Small intestine (tissue), 7 donors: Measurements from ENCODE around the gene FBN1. TPM values are rescaled to one million over a fixed set of nuclear protein-coding genes. Genes with fewer than 3 reads are reported as not detected.

Experiments used
- DNase-seq, 2 donors: peaks; one replicate each; pipeline versions ENCODE4 v3.0.0 to v3.0.0-alpha.2; 2013
- FAIRE-seq: peaks from 2 replicates; lab custom pipeline; 2012; peaks lifted over from hg19 to GRCh38; lab: Jason Lieb, UNC
- H3K27ac ChIP-seq, 3 donors: one replicate each; pipeline ENCODE4 v1.5.1; 2013; ENCODE audit warnings: low read length in 2 of 3, mild to moderate bottlenecking in 2 of 3, control low read depth in 1 of 3, inconsistent platforms in 1 of 3, low read depth in 1 of 3, moderate library complexity in 1 of 3
- H3K27me3 ChIP-seq, 3 donors: one replicate each; pipeline ENCODE4 v1.6.1; 2013; ENCODE audit warnings: low read length in 3 of 3, inconsistent platforms in 1 of 3; ENCODE audit not compliant: control insufficient read depth in 3 of 3, insufficient read depth in 3 of 3
- H3K36me3 ChIP-seq, 3 donors: one replicate each; pipeline ENCODE4 v1.6.1; 2013; ENCODE audit warnings: low read length in 3 of 3, inconsistent platforms in 1 of 3, low read depth in 1 of 3, mild to moderate bottlenecking in 1 of 3, moderate library complexity in 1 of 3; ENCODE audit not compliant: control insufficient read depth in 3 of 3, insufficient read depth in 2 of 3
- H3K4me1 ChIP-seq, 3 donors: one replicate each; pipeline ENCODE4 v1.6.1; 2013; ENCODE audit warnings: low read length in 2 of 3, inconsistent platforms in 1 of 3, low read depth in 1 of 3, mild to moderate bottlenecking in 1 of 3, moderate library complexity in 1 of 3; ENCODE audit not compliant: control insufficient read depth in 3 of 3, insufficient read depth in 2 of 3
- H3K4me3 ChIP-seq, 3 donors: one replicate each; pipeline ENCODE4 v1.5.1; 2013; ENCODE audit warnings: low read length in 3 of 3, control low read depth in 1 of 3, inconsistent platforms in 1 of 3, low read depth in 1 of 3, mild to moderate bottlenecking in 1 of 3, moderate library complexity in 1 of 3
- H3K9me3 ChIP-seq, 2 donors: one replicate each; pipeline ENCODE4 v1.6.1; 2013; ENCODE audit warnings: low read depth in 1 of 2, low read length in 1 of 2; ENCODE audit not compliant: control insufficient read depth in 2 of 2, insufficient read depth in 1 of 2
- WGBS, 3 donors: extraction: QIAGEN DNeasy Blood & Tissue Kit; methylation state at CpG; one replicate each; pipeline ENCODE4 v1.1.7; 2013; 5-methylcytosine and 5-hydroxymethylcytosine counted together
- polyA plus RNA-seq, 4 donors: library from polyadenylated mRNA; stranded (reverse) in 3 of 4; unstranded in 1 of 4; fragments of 200-250 nt in 3 of 4; fragments of 120-200 nt in 1 of 4; gene quantifications; one replicate each; pipeline versions ENCODE4 v1.2.1 to v1.2.3, GENCODE V29; 2013
- donor health status: healthy with polysubstance abuse.
- donor health status: control.
- donor health status: control.
- donor health status: Bipolar disorder and iron deficiency.
- donor health status: healthy.

FBN1 gene
- polyA plus RNA-seq, 4 donors = 1.1 to 33.9 (median 11.3) TPM

DNA sequence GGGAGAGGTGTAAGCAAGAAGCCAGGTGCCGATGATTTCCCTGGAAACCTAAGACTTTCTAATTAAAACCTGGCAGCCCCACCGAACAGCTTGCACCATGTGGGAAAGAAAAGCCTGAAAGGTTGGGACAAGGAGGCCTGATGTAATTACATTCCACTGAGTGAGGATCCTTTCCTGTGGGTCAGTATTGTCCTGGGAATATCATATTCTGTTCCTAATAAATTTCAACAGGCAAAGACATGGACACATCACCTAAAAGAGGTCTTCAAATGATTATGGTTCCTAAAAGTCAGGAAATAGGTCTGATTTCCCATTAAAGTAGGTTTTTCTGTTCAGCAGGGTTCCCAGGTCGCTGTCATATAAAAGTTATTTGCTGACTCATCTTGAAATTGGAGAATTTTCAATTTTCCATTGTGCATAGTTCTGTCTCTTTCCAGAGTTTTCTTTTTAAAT is 255.8 kb downstream of the FBN1 start:
- 70 to 79% (median 72%) methylated on average over 3 of the region's 3 CpGs for WGBS, 3 donors
- FAIRE-seq = no peak

DNA sequence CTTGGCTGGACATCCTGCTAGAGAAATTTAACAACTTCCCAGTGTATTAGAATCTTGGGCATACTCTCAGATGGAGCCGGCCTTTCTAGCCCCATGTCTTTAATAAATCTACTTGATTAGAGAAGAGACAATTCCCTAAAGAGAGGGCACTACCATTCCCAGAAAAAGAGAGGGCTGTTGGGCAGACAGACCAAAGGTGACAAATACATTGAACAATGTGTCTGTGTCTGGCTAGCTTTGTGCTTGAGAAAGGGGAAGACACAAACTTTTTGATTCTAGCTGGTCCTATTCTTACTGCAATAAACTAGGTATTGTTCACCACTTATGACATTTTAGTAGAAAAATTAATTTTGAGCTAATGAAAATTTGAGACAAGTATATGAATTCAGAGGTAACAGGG is 256.6 kb downstream of the FBN1 start:
- Histone ChIP-seq H3K36me3 (no peaks in the 10 kb centered on the region), H3K4me3 (no peak overlapping the region), H3K9me3 (peaks cover 0 to 2% of the 10 kb centered on the region in 2 donors), H3K27ac (no peak overlapping the region), H3K4me1 (no peaks in the 10 kb centered on the region), H3K27me3 (no peaks in the 10 kb centered on the region)
- FAIRE-seq = no peak
- no peak for DNase-seq
- 80 to 90% (median 89%) methylated on average over 1 of the region's 1 CpG for WGBS, 3 donors

More for the DNA sequence above, 255.8 kb downstream of the FBN1 start:
- no peaks in the 10 kb centered on the region for H3K36me3 ChIP-seq
- H3K4me3 ChIP-seq = no peak overlapping the region
- DNase-seq = no peak
- peaks cover 0 to 2% of the 10 kb centered on the region in 2 donors for H3K9me3 ChIP-seq
- no peaks in the 10 kb centered on the region for H3K4me1 ChIP-seq
- H3K27ac ChIP-seq = peak overlapping the region in 1 of 3 donors; percentile 19
- H3K27me3 ChIP-seq = no peaks in the 10 kb centered on the region

DNA sequence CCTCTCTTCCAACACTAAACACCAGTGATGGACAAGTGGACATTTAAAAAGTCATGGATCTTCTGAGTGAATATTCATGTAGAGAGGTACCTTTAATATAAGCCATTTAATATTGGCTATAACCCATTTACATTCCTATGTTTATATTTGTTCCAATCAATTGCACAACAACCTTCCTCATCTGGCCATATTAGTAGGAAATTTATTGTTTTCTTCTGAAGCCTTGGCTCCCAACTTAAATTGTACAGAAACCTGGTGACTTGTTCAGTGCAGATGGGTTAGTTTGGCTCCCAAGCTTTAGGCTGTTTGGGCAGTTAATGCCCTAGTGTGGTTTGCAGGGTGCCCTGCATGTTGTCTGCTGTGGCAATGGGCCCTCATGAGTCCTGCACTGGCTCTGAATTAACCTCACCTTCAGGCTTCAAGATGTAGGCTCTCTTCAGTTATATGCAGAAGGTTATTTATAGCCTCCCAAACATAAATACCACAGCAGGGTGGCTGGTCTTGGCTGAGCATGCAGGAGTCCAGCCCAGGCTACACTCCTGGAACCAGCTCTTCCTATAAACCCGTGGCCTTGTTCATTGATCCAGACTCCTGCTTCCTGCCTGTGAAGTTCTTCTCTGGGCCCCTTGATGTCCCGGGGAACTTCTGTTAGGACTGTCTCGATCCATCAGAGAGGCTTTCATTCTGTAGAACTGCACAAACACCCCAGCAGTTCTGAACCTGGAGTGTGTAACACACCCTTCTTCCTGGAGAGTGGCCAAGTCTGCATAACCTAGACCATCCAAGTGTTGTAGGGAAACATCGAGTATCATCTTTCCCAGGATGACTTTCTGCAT is 257.3 kb downstream of the FBN1 start:
- WGBS, 3 donors = 63 to 69% (median 67%) methylated on average over 4 of the region's 4 CpGs
- DNase-seq = no peak
- Histone ChIP-seq H3K9me3 (peaks cover 0 to 2% of the 10 kb centered on the region in 2 donors), H3K4me3 (no peak overlapping the region), H3K4me1 (no peaks in the 10 kb centered on the region), H3K36me3 (no peaks in the 10 kb centered on the region), H3K27me3 (no peaks in the 10 kb centered on the region), H3K27ac (no peak overlapping the region)
- no peak for FAIRE-seq

DNA sequence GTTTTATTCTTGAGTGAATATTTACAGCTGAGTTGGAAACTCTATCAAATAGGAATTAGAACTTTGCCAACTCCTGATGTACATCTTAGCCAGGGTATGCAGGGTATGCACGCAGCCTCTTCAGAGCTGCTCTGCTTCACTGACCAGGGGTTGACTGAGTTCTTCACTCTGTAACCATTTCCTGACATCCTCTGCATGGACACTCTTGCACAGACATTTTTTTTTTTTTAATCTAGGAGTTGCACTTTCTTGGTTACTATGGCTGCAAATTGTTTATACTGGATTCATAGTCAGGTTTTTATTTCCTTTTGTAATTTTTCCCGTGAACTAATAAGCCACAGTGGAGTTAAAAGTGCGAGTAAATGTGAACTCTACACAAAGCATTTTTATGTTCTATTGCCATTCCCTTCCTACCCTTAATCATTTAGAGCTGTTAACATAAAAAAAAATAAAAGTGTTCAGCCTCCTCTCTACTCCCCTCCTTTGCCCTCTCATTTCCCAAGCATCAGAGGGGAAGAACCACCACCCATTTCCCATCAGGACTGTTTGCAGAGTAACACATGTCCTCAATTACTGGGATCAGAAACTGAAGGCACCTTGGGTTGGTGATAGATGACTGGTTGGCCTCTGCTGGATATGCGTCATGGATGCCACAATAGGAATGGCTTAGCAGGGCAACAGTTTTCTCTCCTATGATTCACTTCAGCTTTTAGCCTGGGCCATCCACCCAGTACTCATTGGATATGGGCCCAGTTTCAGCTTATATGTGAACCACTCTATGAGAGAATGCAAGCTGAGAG is 260.3 kb downstream of the FBN1 start:
- Histone ChIP-seq H3K36me3 (no peaks in the 10 kb centered on the region), H3K4me1 (no peaks in the 10 kb centered on the region), H3K4me3 (no peak overlapping the region), H3K9me3 (peaks cover 0 to 2% of the 10 kb centered on the region in 2 donors), H3K27me3 (no peaks in the 10 kb centered on the region), H3K27ac (no peak overlapping the region)
- FAIRE-seq (no peak), DNase-seq (no peak)
- 62 to 75% (median 67%) methylated on average over 4 of the region's 4 CpGs for WGBS, 3 donors

DNA sequence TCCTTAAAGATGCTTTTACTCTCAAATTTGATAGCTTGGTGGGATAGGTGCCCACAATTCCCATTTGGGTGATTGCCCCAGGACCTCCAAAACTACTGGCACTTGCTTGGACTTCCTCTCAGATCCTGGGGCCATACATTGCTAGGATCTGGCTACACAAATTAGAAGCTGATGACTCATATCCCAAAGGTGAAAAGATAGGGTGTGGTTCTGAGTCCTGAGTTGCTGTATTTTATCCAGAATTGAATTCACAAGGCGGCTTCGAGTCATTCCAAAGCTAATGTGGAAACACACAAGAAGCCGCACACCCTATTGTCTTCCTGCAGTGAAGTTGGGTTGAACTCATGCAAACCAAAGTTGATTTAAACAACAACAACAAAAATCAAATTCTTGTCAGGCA is 260.9 kb downstream of the FBN1 start:
- WGBS, 3 donors = 73 to 86% (median 78%) methylated on average over 3 of the region's 3 CpGs
- FAIRE-seq = no peak
- no peaks in the 10 kb centered on the region for H3K4me1 ChIP-seq
- no peak overlapping the region for H3K4me3 ChIP-seq
- no peaks in the 10 kb centered on the region for H3K27me3 ChIP-seq
- H3K27ac ChIP-seq = no peak overlapping the region
- H3K36me3 ChIP-seq = no peaks in the 10 kb centered on the region
- H3K9me3 ChIP-seq = peaks cover 0 to 2% of the 10 kb centered on the region in 2 donors
- DNase-seq = no peak

DNA sequence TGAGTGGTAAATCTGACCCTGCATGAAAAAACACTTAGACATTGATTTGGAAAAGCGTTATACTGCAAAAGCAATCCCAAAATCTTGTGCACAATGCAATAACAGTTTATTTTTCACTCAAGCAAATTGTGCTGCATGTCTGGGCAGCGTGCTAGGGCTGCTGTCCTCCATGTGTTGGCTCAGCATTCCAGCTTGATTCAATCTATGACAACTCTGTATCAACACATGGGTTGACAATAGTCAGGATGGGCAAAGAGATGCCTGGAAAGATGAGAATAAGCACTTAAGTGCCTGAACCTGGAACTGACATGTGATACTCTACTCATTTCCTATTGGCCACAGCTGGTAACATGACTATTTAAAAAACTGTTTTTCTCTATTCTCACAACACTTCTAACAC is 262.5 kb downstream of the FBN1 start:
- FAIRE-seq = no peak
- no peak overlapping the region for H3K27ac ChIP-seq
- no peak overlapping the region for H3K4me3 ChIP-seq
- H3K36me3 ChIP-seq = no peaks in the 10 kb centered on the region
- no peaks in the 10 kb centered on the region for H3K27me3 ChIP-seq
- DNase-seq = no peak
- H3K4me1 ChIP-seq = no peaks in the 10 kb centered on the region
- H3K9me3 ChIP-seq = peaks cover 0 to 2% of the 10 kb centered on the region in 2 donors
- WGBS, 3 donors = 69 to 74% (median 72%) methylated on average over 2 of the region's 2 CpGs

DNA sequence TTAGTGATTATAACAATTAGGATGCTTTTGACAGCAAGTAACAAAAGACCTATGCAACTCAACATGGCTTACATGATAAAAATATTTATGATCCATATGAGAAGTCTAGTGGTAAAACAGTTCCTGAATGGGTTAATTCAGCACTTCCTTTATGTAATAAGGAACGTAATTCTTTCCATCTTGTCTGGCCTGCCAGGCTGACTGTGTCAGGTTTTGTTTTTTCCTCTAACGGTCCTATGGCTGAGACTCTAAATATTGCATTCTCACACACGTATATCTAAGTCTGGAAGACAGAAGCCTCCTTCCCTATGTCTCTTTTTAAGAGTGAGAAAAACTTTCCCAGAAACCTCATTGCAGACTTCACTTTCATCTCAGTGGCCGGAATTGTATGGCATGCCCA is 263.6 kb downstream of the FBN1 start:
- Histone ChIP-seq H3K4me1 (no peaks in the 10 kb centered on the region), H3K4me3 (no peak overlapping the region), H3K36me3 (no peaks in the 10 kb centered on the region), H3K27me3 (no peaks in the 10 kb centered on the region), H3K9me3 (peaks cover 0 to 2% of the 10 kb centered on the region in 2 donors), H3K27ac (no peak overlapping the region)
- WGBS, 3 donors = 57 to 63% (median 61%) methylated on average over 4 of the region's 4 CpGs
- no peak for FAIRE-seq
- no peak for DNase-seq

DNA sequence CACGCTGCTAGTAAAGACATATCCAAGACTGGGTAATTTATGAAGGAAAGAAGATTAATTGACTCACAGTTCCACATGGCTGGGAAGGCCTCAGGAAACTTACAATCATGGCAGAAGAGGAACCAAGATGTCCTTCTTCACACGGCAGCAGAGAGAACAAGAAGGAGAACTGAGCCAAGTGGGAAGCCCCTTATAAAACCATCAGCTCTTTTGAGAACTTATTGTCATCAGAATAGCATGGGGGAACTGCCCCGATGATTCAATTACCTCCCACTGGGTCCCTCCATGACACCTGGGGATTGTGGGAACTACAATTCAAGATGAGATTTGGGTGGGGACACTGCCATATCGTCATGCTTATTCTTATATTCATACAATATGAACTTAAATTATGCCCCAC is 265.3 kb downstream of the FBN1 start:
- no peak overlapping the region for H3K4me3 ChIP-seq
- no peaks in the 10 kb centered on the region for H3K4me1 ChIP-seq
- no peaks in the 10 kb centered on the region for H3K9me3 ChIP-seq
- no peaks in the 10 kb centered on the region for H3K27me3 ChIP-seq
- no peaks in the 10 kb centered on the region for H3K36me3 ChIP-seq
- H3K27ac ChIP-seq = no peak overlapping the region
- FAIRE-seq = no peak
- 82 to 84% (median 83%) methylated on average over 4 of the region's 4 CpGs for WGBS, 3 donors
- no peak for DNase-seq
